GM21576 (cell line): ENCODE data around the gene DUS2.
"Not testable (repeated sequence)": the region's sequence is repeated elsewhere in the genome, so short reads cannot be mapped to it uniquely, and the experiment has no call there.

ENCODE experiments used
- ATAC-seq: cut with Tn5 transposase; IDR thresholded peaks from one replicate; pipeline ENCODE4 v1.9.1; 2021; ENCODE audit warnings: mild to moderate bottlenecking, moderate library complexity; ENCODE audit not compliant: unreplicated experiment

The DUS2 gene

DNA sequence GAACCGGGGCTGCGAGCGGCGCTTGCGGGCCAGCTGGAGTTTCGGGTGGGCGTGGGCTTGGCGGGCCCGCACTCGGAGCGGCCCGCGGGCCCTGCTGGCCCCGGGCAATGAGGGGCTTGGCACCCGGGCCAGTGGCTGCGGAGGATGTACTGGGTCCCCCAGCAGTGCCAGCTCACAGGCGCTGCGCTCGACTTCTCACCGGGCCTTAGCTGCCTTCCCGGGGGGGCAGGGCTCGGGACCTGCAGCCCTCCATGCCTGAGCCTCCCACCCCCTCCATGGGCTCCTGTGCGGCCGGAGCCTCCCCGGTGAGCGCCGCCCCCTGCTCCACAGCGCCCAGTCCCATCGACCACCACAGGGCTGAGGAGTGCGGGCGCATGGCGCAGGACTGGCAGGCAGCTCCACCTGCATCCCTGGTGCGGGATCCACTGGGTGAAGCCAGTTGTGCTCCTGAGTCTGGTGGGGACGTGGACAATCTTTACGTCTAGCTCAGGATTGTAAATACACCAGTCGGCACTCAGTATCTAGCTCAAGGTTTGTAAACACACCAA is 24.8 kb upstream of the DUS2 start:
- not testable (repeated sequence) for ATAC-seq

GRCh38 chr16:67998779-67999688 is 24.1 kb upstream of the DUS2 start, which contains the start of gene DPEP2:
Gene DPEP2, minus strand, starts transcription at chr16:67999484. Its CDS starts 6,272 bp downstream, at chr16:67993212.
- not testable (repeated sequence) for ATAC-seq

DNA sequence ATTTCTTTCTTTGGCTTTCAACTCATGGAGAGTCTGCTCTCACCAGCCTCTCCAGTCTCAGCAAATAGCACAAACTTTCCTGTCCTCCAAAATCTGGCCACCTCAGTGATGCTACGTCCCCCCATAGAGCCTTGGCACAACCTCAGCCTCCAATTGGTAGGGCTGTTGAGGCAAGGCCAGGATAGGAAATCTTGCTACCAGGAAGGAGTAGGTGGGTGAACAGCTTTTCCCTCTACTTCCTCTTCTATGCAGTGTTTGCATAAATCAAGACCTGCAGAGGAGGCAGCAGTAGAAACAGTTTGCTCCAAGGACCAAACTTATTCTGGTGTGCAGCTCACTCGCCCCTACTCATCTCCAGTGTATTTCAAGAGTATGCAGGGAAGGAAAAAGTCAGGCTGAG is 23.1 kb upstream of the DUS2 start:
- no peak for ATAC-seq

DNA sequence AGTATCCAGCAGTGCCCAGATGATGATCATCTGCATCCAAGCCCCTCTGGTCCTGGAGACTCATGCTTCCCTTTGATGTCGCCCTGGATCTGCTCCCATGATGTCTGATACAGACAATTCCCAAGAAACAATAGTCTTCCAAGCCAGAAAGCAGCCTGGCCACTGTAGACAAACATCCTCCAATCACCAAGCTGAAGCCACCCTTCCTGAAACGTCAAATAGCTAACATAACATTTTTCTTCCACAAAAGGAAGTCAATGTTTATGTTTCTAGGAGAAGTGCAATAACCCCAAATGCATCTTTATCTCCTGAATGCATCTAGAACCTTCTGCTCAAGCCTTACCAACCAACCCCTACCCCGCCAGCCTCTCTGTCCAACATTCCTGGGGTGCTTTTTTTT is 22.6 kb upstream of the DUS2 start:
- no peak for ATAC-seq

- ATAC-seq, result no peak
Measured at GRCh38 chr16:68003031-68003430, 20.1 kb upstream of the DUS2 start.

DNA sequence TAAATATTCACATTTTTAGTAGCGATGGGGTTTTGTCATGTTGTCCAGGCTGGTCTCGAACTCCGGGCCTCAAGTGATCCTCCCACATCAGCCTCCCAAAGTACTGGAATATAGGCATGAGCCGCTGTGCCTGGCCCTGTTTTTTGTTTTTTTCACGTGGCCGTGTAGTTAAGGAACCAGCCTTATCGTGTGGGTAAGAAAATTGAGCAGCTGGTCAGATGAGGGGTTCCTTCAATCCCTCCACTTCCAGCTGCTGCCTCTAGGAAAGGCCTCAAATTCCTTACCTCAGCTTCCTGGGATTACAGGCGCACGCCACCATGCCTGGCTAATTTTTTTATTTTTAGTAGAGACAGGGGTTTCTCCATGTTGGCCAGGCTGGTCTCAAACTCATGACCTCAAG is 17.9 kb upstream of the DUS2 start:
- ATAC-seq, result no peak

DNA sequence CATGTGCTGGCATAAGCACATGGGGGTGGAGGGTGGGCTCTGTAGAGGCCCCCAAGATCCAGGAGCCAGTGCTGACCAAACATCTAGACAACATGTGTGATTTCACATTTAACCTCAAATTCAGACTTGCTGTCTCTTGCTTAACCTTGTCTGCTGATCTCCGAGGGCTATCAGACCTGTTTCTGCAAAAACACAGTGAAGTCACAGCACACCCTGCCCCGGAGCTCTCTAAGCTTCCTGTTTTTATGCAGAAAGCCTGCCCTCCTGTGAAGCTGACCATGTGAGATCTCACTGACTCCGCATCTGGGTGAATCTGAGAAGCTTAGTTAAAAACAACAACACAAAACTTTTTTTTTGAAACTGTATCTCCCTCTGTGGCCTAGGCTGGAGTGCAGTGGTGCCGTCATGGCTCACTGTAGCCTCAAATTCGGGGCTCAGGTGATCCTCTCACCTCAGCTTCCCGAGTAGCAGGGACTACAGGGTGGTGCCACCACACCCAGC is 17.2 kb upstream of the DUS2 start:
- no peak for ATAC-seq

- no peak for ATAC-seq
Measured at GRCh38 chr16:68009157-68009735, 13.8 kb upstream of the DUS2 start.

DNA sequence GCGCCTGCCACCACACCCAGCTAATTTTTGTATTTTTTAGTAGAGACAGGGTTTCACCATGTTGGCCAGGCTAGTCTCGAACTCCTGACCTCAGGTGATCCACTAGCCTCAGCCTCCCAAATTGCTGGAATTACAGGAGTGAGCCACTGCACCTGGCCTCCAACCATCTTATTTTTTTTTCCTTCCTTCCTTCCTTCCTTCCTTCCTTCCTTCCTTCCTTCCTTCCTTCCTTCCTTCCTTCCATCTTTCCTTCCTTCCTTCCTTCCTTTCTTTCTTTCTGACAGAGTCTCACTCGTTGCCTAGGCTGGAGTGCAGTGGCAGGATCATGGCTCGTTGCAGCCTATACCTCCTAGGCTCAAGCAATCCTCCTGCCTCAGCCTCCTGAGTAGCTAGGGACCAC is 13.2 kb upstream of the DUS2 start:
- not testable (repeated sequence) for ATAC-seq

DNA sequence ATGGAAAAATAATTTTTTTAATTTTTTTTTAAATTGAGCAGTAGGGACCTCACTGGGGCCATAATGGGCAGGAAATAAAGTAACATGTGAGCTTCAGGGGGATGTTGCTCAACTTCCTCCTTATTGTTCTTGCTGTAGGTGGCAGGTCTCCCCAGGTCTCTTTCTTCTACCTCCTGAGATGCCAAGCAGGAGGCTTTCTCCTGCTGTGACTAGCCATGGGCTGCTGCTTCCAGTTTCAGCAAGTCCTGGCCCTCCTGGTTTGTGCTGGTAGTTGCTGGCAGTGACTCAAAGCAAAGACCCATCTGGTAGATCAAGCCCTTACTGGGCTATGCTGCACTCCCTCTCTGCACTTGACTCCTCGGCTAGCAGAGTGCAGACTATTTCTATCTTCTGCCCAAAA is 9.6 kb upstream of the DUS2 start:
- no peak for ATAC-seq

DNA sequence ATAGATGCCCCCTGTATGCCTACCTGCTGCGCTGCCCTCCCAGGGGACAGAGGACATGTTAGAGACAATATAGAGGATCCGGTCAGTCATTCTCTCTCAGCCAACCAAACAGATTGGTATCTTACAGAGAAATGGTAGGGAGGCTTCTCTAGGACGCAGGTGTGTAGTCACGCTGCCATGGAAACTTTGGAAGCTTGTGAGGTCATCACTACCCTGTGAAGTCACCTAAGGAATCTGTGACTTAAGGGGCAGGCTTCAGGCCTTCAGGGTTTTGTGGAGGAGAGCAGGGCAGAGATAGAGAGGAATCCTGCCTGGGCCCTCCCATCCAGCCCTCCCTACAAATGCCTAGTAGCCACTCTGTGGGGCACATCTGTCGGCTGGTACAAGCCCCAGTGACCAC is 7.4 kb upstream of the DUS2 start, which contains the start of gene DPEP2NB:
DPEP2NB (minus strand) TSS at position 231 of the 400 bp plus-strand sequence; CDS start at position 90, 141 bp downstream.
- ATAC-seq, result no peak

DNA sequence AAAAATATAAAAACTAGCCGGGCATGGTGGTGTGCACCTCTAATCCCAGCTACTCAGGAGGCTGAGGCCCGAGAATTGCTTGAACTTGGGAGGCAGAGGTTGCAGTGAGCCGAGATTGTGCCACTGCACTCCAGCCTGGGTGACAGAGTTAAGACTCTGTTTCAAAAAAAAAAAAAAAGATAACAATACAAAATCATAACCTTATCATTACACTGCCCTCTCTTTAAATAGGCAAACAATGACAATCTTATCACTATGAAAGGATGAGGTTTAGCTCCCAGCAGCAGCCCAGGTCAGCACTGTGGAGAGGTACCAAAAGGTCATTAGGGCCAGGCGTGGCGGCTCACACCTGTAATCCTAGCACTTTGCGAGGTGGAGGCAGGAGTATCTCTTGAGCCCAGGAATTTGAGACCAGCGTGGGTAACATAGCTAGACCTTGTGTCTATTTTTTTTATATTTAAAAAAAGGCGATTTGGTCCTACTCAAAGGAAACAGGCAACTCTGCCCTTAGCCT is 3.9 kb upstream of the DUS2 start:
- ATAC-seq, result no peak

DNA sequence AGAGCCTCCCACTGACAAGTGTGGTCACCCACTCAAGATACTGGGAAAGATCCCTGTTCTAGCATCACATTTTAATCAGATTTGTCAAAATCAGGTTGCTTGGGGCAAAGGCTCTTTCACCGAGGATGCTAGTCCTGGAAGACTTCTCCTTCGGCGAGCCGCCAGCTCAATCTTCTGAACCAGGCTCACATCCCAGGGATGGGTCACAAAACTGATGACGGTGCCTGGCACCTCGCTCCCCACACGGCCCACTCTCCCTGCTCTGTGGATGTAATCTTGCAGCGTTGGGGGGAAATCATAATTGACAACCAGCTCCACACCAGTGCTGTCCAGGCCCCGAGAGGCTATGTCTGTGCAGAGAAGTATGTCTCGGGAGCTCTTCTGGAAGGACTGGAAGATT is 1.6 kb upstream of the DUS2 start:
- ATAC-seq, result no peak

DNA sequence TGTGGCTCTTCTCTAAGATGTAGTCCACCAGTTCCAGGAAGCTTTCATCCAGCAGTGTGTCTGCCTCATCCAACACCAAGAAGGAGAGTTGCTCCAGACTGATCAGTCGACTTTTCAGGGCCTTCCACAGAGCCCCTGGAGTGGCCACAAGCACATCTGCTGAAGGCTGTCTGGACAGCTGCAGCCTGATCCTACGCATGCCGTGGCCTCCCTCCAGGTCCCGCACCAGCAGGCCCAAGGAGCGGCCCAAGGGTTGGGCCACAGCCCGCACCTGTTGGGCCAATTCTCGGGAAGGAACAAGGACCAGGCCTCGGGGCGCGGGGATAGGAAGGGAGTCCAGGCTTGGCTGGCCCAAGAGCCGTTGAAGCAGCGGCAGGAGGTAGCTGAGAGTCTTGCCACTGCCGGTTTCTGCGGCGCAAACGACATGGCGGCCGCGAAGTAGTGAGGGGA is 781 bp upstream of the DUS2 start:
- no peak for ATAC-seq

- no peak for ATAC-seq
Measured at GRCh38 chr16:68028996-68029395, 5.9 kb downstream of the DUS2 start.

DNA sequence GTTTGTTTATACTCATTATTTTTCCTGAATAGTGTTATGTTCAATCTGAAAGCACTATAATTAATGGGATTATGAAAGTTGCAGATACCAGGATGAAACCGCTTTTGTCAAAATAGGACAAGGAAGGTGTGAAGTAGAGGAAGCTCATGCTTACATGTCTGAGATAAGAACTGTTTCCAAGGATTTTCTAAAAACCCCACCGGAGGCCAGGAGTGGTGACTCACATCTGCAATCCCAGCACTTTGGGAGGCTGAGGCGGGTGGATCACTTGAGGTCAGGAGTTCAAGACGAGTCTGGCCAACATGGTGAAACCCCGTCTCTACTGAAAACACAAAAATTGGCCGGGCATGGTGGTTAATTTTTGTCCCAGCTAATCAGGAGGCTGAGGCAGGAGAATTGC is 7.0 kb downstream of the DUS2 start:
- ATAC-seq, result not testable (repeated sequence)

GRCh38 chr16:68031951-68032350 is 8.9 kb downstream of the DUS2 start:
- ATAC-seq, result no peak

- no peak for ATAC-seq
Measured at GRCh38 chr16:68033101-68033500, 10.0 kb downstream of the DUS2 start.

GRCh38 chr16:68035227-68035626 is 12.1 kb downstream of the DUS2 start:
- ATAC-seq, result no peak

DNA sequence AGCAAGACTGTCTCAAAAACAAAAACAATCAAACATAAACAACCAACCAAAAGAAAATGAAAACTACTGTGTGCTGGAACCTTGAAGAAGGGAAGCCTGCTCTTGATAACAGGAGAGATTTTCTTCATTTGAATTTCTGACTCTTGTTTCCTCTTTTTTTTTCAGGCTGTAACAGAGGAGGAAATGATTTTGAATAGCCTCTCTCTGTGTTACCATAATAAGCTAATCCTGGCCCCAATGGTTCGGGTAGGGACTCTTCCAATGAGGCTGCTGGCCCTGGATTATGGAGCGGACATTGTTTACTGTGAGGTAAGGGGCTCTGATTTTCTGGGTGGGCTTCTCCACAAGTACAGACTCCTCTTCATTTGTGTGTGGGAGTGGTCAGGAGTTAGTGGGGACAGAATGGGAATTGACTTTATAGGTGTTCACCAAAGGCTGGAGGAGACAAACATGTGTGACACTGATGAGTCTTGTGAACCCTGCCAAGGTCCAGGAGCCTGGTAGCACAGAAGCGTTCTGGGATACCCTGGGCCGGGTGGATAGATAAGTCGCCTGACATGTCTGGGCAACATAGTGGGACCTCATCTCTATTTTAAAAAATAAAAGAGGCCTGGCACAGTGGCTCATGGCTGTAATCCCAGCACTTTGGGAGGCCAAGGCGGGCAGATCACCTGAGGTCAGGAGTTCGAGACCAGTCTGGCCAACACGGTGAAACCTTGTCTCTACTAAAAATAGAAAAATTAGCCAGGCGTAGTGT is 14.9 kb downstream of the DUS2 start:
- no peak for ATAC-seq
